NT2/D1 (cell line): ENCODE measurements around the gene ZNF569.

Experiments used
- SUZ12 ChIP-seq: IDR thresholded peaks from 2 replicates; pipeline ENCODE4 v1.6.1; 2011; ENCODE audit not compliant: insufficient read length, insufficient read depth; ENCODE audit errors: extremely low read depth
- YY1 ChIP-seq: IDR thresholded peaks from 2 replicates; pipeline ENCODE4 v1.6.1; 2011; ENCODE audit not compliant: insufficient read length, insufficient read depth
- ZNF274 ChIP-seq: IDR thresholded peaks from 2 replicates; pipeline ENCODE4 v1.6.1; 2011; ENCODE audit warnings: mild to moderate bottlenecking, low read depth, low read length

DNA sequence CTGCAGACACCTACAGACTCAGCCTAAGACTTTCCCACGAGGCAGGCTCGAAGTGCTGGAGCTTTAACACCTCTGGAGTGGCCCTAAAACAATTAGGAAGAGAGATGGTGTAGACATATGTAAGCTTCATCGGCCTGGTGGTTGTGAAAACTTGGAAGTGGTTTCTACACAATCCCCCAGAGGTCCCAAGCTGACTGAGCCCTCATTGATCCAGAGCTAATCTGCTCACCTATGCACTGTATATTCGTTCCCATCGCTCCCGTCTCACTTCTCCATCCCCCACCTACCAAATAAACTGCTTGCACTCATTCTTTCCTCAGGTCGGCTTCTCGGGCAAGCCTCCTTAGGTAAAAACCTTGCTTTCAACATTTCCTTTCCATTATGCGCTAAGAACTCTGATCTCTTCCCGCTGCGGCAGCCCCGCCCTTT, 38.7 kb upstream of the ZNF569 start:
- no peak for TF ChIP-seq ZNF274
- TF ChIP-seq YY1, result no peak
- no peak for TF ChIP-seq SUZ12
